H1 (cell line): ENCODE data around the gene TNXB. TPM values are rescaled to one million over a fixed set of nuclear protein-coding genes. Genes with fewer than 3 reads are reported as not detected.

Experiments
- BACH1 ChIP-seq: IDR thresholded peaks from 2 replicates; pipeline ENCODE4 v1.6.1; 2012; ENCODE audit warnings: low read length, improper control_type of control experiment
- KDM4A ChIP-seq: IDR thresholded peaks from one replicate; pipeline ENCODE4 v1.7.1; 2012; ENCODE audit warnings: low read depth, mild to moderate bottlenecking, moderate library complexity, low read length, inconsistent platforms; ENCODE audit not compliant: severe bottlenecking
- POLR2AphosphoS5 ChIP-seq: IDR thresholded peaks from 2 replicates; pipeline ENCODE4 v1.6.1; 2011; ENCODE audit warnings: low read depth, low read length
- TEAD4 ChIP-seq: IDR thresholded peaks from 2 replicates; pipeline ENCODE4 v1.6.1; 2012; ENCODE audit warnings: low read depth, low read length, inconsistent platforms, mixed read lengths
- polyA plus RNA-seq, 7 experiments: library from polyadenylated mRNA; depleted of rRNA in 3 of 7; stranded (reverse) in 5 of 7; unstranded in 2 of 7; fragments of >200 nt in 5 of 7; fragments of 200-250 nt in 2 of 7; gene quantifications; 1 replicate in 5 of 7; 2 replicates in 1 of 7; 4 replicates in 1 of 7; pipeline versions ENCODE4 v1.2.1 to v1.2.3, GENCODE V29; 2011 to 2013; ENCODE audit warnings: missing spikeins in 2 of 7, mixed read lengths in 2 of 7
- total RNA-seq: library from RNA; stranded (reverse); fragmentation: NEBNext Ultra II Directional; extraction: Animal tissue kit (Norgen Biotek cat#: 25700); gene quantifications from 2 replicates; pipeline ENCODE4 v1.2.1, GENCODE V29; 2021

Gene TNXB
- total and polyA plus RNA-seq, 2 of the 8 experiments (the other 6 are each of a cell fraction or from before 2014, with no cell fraction given), result 3.1 to 4.8 TPM

DNA sequence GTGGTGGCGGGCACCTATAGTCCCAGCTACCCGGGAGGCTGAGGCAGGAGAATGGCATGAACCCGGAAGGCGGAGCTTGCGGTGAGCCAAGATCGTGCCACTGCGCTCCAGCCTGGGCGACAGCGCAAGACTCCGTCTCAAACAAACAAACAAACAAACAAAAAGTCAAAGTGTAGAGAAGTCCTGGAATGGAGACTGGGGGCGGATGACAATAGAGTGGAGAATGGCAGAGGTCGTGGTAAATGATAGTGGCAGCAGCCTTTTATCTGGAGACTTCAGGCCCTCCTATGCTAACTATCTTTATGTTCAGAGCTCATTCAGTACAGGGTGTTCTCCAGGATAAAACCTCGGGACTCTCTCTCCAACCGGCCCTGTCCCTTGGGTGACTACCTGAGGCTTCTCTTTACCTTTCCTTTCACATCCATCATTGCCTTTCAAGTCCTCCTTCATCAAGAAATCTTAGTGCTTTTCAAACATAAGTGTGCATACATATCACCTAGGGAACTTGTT, 22.4 kb upstream of the TNXB start (continued):
- no peak for TF ChIP-seq KDM4A
- TF ChIP-seq POLR2AphosphoS5, result no peak
- no peak for TF ChIP-seq BACH1
- no peak for TF ChIP-seq TEAD4
